ENCODE measurements around the gene PRDM12.
A peak's percentile ranks its signal among the peaks of the same experiment; 100 is the strongest.

PRDM12 gene

DNA sequence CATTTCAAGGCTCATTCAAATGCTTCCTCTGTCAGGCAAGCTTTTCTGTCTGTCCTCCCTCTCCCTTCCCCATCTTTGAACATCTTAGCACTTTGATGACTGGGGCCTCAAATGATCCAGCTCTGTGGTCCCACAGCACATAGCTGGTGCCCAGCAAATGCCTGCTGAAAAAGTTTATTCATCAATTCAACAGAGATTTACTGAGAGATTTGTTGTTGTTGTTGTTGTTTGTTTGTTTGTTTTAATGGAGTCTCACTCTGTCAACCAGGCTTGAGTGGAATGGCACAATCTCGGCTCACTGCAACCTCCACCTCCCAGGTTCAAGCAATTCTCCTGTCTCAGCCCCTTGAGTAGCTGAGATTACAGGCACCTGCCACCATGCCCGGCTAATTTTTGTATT, 23.2 kb downstream of the PRDM12 start:
- DNase-seq (ENCODE audit: low read depth in 2 of 2, low spot score in 1 of 2): no peak

DNA sequence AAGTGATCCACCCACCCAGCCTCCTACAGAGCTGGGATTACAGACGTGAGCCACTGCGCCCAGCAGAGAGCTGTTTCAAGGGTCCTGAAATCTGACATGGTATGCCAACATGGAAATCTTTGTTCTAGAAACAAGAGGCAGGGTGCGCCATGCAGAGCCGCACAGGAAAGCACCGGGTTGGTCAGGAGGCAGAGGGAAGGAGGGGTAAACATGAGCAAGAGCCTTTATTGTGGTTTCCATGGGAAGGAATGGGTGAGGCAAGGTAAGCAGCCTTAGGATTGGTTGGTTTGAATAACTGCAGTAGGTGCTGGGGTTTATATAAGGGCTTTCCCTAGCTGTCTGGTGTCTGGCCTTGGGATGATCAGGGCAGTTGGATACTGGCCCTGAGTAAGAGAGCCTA, 23.7 kb downstream of the PRDM12 start:
- no peak for DNase-seq (ENCODE audit: low read depth in 2 of 2, low spot score in 1 of 2)

DNA sequence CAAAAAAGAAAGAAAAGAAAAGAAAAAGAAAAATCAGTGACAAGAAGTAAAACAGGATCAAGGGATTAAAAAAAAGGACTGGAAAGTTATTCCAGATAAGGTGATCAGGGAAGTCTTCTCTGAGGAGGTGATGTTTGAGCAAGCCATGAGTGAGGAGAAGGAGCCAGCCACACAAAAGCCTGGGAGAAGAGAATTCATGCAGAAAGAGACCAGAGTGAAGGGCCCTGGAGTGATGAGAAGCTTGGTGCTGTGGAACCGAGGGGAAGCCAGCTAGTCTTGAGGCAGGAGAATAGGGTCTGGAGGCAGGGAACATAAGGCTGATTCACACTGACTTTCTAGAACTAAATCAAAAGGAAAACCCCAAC, 25.2 kb downstream of the PRDM12 start:
- DNase-seq (ENCODE audit: low read depth in 2 of 2, low spot score in 1 of 2): no peak

DNA sequence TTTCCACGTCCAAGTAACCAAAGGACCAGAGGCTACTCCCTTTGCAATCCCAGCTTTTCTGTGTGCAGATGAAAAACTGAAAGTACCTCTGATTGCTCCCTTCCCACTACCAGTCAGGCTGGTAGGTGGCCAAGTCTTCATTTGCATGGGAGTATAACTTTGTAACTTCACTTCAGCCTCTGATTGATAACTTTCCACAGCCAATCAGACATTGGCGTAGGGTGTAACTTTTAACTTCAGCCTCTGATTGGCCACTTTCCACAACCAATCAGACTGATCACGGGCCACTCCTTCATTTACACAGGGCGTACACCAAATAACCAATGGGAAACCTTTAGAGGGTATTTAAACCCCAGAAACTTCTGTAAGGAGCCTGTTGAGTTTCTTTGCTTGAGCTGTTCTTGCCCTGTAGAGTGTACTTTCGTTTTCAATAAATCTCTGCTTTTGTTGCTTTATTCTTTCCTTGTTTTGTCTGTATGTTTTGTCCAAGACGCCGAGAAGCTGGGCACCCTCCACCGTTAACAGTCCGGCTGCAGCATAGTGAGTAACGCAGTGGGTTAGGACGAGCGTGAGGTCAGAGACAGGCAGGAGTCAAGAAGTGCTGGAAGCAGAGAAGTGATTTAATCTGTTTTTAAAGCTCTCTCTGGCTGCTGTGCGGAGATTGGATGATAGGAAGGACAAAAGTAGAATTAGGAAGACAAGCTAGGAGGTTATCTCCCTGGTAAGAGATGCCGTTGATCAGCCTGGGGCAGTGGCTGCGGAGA, 25.7 kb downstream of the PRDM12 start:
- no peak for DNase-seq (ENCODE audit: low read depth in 2 of 2, low spot score in 1 of 2)

DNA sequence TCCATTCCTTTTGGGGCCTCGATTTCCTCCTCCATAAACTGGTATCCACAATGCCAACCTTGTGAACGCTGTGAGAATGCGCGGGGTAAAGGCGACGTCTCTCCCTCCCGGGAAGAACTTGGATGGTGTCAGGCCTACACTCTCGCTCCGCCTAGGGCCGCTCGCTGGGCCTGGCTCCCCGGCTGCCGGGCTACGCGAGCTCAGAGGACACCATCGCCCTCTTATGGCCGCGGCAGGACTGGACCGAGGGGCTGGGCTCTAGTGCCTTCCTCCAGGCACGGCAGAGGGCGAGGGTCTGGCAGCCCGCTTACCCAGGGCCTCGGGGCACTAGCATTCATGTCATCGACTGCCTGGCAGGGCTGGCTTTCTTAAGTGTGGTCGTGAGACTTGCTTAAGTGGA, 27.9 kb downstream of the PRDM12 start:
- DNase-seq (ENCODE audit: low read depth in 2 of 2, low spot score in 1 of 2): no peak

DNA sequence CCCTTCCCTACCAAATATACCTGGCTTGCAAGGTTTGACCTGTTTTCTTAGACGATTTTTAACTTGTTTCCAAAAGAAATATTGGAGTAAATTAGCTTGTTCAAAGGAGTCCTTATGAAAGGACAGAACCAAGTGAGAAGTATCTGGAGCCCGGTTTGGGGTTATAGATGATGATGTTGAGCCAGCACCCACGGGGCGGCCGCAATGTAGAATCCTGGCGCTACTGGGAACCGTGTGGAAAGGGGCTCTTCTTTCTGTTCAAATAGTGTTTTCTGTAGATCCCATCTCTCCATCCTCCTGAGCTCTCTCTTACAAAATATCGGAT, 28.7 kb downstream of the PRDM12 start:
- DNase-seq (ENCODE audit: low read depth in 2 of 2, low spot score in 1 of 2): no peak

DNA sequence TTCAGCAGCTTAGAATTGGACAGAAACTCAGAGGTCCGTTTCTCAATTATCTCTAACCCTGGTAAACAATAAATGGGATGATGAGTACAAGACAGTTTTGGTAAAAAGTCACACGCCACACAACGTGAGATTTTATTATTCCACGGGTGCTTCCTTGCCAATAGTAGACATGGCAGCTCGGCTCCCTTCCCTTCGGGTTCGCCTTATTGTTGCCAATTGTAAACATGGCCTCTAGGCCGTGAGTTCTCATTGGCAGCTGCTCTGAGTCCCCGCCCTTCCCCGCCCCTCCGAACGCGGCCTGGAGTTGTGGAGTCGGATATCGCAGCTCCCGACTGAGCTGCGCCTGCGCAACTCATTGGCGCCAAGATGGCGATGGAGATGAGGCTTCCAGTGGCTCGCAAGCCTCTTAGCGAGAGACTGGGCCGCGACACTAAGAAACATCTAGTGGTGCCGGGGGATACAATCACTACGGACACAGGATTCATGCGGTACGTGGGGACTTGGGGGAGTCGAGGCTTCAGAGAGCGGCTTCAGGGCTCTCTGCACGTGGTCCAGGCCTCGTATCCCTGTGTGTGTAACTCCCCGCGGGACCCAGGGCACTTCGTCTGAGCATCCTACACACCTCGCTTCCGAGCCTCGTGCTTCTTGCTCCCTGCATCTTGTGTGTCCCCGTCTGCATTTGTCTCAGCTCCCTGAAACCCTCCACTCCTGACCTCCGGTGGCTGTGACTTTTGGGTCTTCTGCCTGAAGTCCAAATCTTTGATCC, 29.2 kb downstream of the PRDM12 start, which contains the start of gene EXOSC2:
Gene EXOSC2, plus strand, starts transcription at position 355 of the 766 bp plus-strand sequence. Its CDS starts 12 bp downstream, at position 367.
- DNase-seq (ENCODE audit: low read depth in 2 of 2, low spot score in 1 of 2): peak; percentile 97 to 98

DNA sequence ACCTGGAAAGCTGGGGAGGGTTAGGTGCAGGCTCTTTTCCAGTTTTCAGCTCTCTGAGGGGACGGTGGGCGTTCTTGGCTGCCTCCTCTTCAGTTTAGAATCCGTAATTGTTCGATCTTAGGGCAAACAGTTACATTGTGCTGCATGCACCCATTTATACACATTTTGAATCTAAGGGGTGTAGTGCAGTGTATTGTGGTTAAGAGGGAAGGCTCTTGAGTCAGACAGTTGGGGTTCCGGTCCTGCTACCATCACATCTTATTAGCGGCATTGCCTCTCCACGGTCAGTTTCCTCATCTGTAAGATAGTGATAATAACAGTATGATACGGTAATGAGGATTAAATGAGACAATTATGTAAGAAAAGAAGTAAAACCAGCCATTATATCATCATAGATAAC, 29.8 kb downstream of the PRDM12 start:
- DNase-seq (ENCODE audit: low read depth in 2 of 2, low spot score in 1 of 2): no peak

DNA sequence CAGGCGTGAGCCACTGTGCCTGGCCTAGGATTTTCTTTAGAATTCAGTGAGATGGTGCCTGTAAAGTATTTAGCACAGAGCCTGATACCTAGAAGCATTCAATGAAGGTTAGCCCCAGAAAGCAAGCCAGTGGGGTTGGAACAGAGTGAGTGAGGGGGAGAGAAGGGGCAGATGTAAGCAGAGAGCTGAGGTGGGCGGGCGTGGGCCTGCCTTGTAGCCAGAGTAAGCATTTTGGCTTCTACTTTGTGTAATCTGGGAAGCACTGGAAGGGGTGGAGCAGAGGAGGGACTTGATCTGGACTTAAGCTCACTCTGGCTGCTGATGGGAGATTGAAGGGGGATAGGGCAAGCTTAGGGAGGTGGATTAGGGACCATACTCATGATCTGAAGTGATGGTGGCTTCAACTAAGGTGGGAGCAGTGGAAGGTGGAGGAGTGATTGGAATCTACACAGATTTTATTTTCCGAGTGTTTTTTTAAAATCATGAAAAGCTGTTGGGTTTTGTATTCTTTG, 31.8 kb downstream of the PRDM12 start:
- no peak for DNase-seq (ENCODE audit: low read depth in 2 of 2, low spot score in 1 of 2)

DNA sequence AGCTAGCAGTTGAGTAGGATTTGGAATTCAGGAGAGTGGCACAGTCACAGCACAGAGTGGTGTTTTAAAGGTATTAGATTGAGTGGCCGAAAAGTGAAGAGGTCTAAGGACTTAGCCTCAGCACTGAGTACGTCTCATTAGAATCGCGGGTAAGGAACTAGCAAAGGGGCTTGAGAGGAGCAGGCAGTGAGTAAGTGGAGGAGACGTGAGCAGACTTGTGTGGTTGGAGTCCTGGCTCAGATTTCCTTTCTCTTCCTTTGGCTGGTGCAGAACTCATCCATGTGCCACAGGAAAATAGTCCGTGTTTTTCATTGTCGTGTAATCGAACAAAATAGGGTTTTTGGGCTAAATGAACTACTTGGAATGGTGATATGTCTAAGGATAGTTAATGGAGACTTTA, 32.6 kb downstream of the PRDM12 start:
- DNase-seq (ENCODE audit: low read depth in 2 of 2, low spot score in 1 of 2): no peak

DNA sequence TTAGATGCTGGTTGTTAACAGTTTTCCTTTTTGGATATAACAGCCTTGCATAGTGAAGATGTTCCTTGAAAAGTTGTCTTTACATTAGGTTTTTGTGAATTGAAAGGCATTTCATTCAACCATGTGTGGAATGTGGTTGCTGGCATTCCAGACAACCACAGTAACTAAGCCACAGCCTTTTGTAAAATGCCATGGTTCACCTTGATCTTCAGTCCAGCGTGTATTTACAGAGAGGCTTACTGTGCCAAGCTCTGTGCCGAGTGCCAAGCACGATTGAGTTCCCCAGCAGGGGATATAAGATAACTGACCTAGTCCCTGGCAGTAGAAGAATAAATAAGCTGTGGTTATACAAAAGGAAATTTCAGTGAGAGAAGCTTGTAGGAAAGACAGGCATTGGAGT, 34.1 kb downstream of the PRDM12 start:
- no peak for DNase-seq (ENCODE audit: low read depth in 2 of 2, low spot score in 1 of 2)

DNA sequence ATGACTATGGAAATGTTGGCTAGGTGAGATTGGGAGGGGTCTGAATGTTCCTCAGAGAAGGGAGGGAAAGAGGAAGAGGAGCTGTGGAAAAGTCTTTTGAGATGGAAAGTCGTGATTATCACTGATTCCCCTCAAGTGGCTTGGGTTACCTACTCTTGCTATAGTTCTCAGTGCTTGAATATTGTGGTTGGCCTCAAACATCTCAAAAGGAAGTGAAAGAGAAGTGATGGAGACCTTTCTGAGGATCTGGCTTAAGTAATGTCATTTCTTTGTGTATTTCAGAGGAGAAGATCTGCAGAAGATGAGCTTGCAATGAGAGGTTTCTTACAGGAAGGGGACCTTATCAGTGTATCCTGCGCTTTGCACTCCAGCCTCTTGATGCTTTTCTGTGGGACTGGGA, 34.7 kb downstream of the PRDM12 start:
- DNase-seq (ENCODE audit: low read depth in 2 of 2, low spot score in 1 of 2): no peak

DNA sequence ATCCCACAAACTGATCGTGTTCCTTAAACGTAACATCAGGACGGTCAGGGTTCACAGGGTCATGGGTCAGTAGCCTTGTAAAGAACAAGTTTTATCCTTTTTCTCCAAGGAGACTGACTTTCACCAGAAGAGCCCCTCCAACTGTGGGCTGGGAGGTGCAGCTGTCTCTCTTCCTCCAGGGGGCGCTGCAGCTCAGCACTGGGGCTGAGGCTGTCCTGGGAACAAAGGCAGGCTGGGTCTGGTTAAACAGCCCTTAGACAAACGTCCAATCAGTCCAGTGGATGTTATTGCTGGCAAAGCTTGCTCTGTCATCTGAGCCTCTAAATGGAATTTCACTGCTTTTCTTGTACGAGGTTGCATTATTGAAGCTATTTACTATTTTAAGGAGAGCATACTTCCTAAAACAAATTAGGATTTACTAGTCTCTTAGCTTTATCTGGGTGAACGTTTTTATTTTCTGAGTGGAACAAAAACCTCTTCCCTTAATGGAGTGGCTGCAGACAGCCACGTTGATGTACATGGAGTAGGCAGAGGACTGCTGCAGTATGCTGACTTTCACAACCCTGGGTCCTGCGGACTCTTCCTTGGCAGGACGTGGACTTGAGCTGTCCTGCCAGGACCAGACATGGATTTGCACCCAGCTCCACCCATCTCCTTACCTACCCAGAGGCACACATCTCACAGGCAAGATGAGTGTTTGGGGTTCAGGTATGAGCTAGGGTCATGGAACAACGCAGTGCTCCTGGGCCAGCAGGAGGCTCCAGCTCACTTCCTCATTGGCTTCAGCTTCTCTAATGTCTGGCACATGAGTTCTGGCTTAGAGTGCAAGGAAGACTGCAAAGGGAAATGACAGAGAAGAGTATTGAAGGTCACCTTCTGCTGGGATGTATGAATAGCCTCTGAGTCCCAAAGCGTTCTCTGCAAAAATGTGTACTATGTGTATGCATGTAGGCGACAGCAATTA, 36.9 kb downstream of the PRDM12 start:
- peak; percentile 32 to 45 for DNase-seq (ENCODE audit: low read depth in 2 of 2, low spot score in 1 of 2)

DNA sequence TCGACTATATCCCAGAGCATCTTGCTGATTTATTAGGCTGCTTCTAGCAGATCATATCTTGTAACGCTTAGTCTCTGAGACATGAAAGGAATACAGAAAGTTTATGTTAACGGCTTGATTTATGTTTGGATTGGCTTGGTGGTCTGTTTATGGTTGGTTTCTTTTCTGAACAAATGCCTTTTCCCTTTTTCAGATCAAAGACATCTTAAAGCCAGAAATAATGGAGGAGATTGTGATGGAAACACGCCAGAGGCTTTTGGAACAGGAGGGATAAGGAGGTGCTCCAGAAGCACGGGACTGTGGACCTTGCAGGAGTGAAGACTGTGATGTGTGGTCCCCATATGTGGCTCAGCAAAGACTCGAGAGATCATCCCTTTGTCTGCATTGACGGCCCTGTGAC, 39.1 kb downstream of the PRDM12 start:
- DNase-seq (ENCODE audit: low read depth in 2 of 2, low spot score in 1 of 2): no peak

DNA sequence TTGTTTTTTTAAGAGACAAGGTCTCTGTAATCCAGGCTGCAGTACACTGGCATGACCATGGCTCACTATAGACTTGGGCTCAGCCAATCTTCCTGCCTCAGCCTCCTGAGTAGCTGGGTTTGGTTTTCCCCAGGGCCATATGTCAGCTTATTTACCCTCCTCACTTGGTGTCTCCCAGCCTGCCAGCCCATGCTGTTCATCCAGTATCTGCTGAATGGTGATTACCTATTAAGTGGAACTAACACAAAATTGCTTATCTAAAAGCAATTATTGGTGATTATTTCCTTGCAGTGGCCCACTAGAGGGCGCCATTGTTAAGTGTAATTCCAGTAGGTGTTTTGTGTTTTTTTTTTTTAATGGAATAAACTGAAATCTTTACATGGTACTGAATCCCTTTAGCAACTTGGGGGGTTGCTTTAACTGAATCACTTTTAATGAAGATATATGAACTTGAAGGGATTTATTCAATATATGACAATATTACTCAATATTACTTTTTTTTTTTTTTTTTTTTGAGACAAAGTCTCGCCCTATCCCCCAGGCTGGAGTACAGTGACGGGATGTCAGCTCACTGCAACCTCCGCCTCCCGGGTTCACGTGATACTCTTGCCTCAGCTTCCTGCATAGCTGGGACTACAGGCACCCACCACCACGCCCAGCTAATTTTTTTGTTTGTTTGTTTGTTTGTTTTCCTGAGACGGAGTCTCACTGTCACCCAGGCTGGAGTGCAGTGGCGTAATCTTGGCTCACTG, 43.0 kb downstream of the PRDM12 start:
- DNase-seq (ENCODE audit: low read depth in 2 of 2, low spot score in 1 of 2): peak; percentile 30 to 59

DNA sequence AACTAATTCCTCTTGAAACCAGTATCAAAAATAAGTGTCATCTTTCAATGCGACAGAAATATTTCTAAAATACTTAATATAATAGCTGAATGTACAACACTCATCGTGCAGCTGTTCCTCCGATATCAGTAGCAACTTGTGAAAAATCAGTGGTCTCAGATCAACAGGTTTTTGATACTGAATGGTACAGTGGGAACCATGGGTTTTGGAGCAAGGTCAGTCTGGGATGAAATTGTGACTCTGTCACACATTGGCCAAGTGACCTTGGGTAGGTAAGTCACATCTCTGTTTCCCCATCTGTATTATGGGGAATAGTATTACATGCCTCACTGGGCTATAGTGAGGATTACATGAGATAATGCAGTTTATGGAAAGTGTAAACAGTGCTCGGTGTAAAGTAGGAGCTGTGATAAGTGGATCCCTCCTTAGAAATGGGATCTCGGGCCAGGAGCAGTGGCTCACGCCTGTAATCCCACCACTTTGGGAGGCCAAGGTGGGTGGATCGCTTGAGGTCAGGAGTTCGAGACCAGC, 46.5 kb downstream of the PRDM12 start:
- no peak for DNase-seq (ENCODE audit: low read depth in 2 of 2, low spot score in 1 of 2)

DNA sequence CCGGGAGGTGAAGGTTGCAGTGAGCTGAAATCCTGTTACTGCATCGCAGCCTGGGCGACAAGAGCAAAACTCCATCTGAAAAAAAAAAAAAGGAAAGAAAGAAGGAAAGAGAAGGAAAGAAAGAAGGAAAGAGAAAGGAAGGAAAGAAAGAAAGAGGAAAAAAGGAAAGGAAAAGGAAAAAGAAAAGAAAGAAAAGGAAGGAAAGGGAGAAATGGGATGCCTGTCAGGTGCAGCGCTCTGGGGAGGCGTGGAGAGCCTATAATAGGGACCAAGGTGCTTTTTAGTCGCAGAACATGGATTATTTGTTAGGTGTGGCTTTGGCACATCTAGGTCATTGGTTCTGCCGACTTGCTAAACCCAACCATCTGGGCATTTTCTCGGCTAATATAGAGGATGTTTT, 47.1 kb downstream of the PRDM12 start:
- DNase-seq (ENCODE audit: low read depth in 2 of 2, low spot score in 1 of 2): no peak

DNA sequence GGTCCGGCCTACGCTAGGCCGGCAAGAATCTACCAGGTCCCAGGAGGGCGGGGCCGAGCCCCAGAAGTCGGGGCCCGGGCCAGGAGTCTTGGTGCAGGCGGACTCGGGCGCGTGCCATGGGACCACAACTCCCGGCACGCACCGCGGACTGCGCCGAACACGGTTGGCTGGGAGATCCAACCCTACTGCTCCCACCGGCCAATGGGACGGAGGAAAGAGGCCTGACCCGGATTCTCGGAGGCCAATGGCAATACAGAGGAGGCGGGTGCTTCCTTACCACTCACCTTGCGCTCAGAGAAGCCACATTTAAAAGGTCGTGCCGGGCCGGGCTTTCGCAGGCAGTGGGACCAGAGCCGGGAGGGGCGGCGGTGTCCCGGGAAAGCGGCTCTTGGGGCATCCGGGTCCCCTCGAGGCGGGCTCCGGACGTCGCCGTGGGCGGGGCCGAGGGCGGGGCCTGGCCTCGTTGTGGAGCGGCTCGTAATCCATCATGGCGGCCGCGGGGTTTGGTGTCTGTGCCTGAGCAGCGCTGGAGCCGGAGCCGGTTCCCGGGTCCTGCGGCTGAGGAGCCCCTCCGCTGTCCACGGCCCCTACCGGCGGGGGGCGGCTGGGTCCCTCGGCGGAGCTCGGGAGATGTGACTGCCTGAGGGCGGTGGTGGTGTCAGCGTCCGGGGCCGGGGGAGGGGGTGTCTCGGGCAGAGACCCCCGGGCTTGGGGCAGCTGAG, 48.3 kb downstream of the PRDM12 start:
- peak; percentile 85 to 90 for DNase-seq (ENCODE audit: low read depth in 2 of 2, low spot score in 1 of 2)

DNA sequence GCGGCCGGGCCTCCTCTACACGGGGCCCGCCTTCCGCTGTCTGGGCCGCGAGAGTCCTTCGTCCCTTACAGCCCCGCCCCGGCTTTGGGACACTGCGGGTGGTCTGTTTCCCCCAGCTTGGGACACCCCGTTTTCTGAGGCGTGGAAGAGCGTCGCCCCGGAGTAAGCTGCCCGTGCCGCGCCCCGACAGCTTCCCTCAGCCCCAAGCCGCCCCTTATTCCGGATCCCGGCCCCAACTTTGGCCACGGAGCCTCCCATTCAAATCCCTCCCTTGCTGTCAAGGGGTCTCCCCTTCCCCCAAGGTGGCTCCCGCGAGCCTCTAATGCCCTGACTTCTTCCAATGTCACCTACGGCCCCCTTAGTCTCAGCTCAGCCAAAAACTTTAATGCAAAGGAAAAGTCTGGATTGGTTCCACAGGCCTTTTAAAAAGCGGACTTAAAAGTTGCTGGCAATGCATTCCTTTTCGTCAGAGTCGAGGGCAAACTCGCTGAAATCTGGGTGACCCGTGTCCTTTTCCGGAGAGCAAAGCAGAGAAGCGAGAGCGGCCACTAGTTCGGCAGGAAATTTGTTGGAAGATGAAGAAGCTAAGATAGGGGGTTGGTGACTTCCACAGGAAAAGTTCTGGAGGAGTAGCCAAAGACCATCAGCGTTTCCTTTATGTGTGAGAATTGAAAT, 49.0 kb downstream of the PRDM12 start:
- DNase-seq (ENCODE audit: low read depth in 2 of 2, low spot score in 1 of 2): no peak
